Raji (cell line): ENCODE measurements around the gene UBE2C.

Source experiments
- POLR2A ChIP-seq: IDR thresholded peaks from 2 replicates; pipeline ENCODE4 v1.6.1; 2011; ENCODE audit warnings: low read depth, low read length, control low read depth; ENCODE audit not compliant: insufficient read depth

UBE2C gene

DNA sequence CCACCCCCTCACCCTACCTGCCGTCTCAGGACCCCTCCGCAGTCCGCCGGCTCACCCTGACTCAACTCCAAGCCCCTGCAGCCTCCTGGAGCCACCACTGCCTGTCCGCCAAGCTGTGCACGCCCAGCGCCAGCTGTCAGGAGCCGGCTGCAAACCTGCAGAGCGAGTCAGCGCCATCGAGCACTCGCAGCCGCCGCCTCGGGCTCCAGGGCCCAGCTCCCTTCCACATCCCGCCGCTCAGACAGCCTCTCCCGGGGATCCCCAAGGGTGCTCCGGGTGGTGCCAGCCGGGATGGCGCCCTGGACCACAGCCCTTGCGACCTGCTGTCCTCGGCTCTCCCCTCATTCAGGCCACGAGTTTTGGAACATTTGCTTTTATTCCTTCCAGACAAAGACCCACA lies 10.4 kb downstream of the UBE2C start:
- no peak for TF ChIP-seq POLR2A

DNA sequence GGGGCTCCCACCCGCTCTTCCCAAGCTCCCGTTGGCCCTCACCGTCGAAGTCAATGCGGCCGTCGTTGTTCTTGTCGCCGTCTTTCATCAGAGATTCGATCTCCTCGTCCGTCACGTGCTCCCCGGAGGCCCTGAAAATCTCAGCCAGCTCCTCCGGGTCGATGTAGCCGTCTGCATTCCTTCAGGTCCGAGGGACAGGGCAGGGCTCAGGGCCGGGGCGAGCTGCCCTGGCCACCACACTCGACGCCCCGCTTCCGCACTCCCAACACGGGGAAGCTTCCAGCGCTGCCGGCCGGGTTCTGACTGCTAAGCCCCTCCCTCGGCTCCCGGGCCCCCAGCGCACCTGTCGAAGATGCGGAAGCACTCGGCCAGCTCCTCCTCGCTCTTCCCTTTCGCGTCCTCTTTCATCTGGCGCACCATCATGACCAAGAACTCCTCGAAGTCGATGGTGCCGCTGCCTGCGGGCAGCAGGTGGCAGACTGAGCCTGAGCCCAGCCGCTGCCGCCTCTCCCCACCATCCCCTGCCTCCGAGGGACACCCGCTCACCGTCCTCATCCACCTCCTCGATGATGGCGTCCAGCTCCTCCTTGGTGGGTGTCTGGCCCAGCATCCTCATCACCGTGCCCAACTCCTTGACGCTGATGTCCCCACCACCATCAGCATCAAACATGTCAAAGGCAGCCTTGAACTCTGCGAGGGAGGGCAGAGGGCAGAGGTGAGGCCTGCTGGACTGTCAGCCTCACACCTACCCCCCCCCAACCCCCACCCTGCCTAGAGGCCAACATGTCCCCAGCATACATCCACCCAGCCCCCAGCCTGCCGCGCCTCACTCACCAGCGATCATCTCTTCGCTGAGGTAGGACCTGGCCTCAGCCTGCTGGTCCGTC lies 11.7 kb downstream of the UBE2C start:
- TF ChIP-seq POLR2A: no peak

DNA sequence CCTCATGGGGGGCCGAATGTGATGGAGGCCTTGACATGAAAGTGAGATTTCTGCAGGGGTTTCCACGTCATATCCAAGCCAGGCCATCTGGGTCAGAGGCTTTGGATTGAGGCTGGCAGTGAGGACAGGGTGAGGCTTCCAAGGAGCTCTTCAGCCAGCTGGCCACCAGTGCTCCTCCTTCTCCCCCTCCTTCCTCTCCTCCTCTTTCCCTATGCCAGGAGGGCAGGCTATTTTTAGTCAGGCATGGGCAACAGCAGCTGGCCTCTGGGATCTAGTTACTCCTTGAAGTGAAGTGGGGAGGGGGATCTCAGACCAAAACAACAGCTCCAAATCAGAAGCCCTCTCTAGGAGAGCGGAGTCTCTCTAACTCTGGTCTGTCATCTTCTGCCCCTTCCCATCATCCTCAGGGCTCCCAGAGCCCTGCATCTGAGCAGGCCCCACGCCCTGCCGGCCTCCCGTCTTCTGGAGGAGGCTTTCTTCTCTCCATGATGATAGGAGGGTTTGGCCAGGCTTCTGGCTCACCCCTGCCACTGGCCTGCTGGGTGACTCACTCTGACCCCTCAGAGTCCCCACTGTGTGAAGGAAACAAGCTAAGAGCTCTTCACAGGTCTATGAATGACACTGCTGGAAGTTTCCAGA lies 14.1 kb downstream of the UBE2C start:
- TF ChIP-seq POLR2A: no peak

DNA sequence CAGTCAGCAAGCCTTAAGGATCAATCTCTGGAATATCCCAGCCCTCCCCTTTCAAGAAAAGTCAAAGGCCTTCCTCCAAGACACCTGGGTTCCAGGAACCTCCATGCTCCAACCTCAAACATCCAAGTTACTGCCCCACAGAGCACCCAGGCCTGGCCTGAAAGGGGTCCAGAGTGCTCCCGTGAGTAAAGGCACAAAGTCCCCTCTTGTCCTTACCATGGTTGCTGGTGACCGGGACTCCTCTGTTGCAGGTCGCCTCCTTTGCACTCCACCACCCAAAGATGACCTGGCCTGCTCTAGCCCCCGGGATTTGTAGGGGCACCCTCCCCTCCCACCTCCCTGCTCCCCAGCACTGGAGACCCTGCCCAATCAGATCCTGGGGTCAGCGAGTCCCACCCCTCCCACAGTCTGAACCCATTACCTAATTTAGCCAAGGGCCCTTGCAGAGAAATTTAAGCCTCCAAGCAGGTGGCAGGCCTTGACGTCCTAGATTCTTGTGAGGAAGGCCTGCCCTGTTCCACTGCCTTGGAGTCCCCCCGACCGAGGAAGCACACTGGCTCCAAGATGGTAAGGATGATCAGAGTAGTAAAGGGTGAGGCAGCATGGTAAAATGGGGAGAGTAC lies 14.7 kb downstream of the UBE2C start, which contains the start of gene TNNC2:
TSS of gene TNNC2 (minus strand) at position 283 of the 623 bp plus-strand sequence. CDS start at position 219, 64 bp downstream.
- no peak for TF ChIP-seq POLR2A

DNA sequence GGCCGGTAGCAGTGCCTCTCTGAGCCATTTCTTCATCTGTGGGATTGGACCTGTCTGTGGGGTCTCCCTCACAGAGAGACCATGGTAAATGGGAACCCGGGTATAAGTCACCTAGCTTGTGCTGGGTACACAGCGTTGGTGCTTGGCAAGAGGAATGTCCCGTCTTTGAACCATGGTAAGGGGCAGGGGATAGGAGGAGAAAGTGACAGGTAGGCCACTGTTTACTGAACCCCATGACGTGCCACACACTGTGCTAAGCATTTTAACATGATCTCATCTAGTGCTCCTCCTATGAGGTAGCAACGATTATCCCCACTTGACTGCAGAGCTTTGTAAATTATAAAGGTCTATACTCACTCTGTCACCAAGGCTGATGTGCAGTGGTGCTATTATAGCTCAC lies 15.3 kb downstream of the UBE2C start:
- no peak for TF ChIP-seq POLR2A

DNA sequence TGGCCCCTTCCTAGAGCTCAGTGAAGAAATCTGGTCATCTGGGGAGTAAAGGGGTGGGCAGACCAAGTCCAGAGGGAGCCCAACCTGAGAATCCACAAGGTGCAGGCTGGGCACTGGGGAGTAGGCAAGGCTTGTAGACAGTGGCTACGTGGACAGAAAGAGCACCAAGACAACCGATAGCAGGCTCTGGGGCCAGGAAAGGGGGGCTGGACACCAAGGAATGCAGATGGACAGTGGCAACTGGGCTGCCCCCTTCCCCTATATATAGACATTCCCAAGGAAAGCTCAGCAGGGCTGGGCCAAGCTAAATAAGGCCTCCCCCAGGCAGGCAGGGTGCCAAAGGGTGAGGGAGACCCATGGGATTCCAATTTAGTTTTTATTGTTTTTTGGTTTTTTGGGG lies 16.1 kb downstream of the UBE2C start:
- no peak for TF ChIP-seq POLR2A

DNA sequence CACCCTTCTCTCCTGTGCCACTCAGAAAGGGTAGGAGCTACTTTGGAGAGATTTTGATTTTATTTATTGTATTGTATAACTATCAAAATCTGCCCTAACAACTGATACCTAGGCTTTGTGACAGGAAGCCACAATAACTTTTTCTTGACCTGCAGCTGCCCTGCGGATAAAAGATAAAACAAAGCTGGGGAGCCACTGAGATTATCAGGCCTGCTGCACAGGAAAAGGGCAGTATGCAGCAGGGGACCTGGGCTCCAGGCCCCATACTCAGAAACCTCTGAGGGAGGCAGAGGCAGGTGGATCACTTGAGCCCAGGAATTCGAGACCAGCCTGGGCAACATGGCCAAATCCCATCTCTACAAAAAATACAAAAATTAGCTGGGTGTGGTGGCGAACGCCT lies 20.2 kb downstream of the UBE2C start:
- TF ChIP-seq POLR2A: no peak

DNA sequence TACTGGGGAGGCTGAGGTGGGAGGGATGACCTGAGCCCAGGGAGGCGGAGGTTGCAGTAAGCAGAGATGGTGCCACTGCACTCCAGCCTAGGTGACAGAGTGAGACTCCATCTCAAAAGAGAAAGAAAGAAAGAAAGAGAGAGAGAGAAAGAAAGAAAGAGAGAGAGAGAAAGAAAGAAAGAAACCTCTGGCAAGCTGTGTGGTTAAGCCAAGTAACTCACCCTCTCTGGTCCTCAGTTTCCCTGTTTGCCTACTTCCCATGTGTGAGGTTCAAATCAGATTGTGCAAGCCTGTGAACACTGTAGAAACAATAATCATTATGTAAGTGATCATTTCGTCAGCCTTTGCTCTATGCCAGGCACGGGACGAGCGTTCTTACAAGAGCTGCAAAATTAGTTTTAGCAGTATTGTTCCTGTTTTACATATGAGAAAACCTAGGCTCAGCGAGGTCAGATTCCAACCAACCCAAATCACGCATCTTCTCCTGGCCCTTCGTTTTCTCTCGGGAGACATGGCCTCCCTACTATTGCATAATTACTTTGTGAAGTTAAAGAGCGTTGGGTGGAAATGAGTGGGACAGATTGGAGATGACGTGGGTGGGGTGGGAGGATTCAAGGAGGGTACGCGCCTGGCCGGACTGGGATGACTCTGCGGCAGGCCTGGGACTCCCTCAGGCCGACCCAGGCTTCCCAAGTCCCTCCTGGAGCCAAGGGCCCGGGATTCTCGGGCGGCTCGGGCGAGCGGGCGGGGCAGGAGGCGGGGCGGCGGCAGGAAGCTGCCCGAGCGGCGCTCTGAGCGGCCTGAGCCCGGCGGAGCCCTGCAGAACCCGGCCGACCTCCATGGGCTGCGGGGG lies 20.8 kb downstream of the UBE2C start, which contains the start of gene SNX21:
TSS of gene SNX21 (plus strand) at position 770 of the 853 bp plus-strand sequence. CDS start 121 bp downstream, outside the sequence.
- no peak for TF ChIP-seq POLR2A

DNA sequence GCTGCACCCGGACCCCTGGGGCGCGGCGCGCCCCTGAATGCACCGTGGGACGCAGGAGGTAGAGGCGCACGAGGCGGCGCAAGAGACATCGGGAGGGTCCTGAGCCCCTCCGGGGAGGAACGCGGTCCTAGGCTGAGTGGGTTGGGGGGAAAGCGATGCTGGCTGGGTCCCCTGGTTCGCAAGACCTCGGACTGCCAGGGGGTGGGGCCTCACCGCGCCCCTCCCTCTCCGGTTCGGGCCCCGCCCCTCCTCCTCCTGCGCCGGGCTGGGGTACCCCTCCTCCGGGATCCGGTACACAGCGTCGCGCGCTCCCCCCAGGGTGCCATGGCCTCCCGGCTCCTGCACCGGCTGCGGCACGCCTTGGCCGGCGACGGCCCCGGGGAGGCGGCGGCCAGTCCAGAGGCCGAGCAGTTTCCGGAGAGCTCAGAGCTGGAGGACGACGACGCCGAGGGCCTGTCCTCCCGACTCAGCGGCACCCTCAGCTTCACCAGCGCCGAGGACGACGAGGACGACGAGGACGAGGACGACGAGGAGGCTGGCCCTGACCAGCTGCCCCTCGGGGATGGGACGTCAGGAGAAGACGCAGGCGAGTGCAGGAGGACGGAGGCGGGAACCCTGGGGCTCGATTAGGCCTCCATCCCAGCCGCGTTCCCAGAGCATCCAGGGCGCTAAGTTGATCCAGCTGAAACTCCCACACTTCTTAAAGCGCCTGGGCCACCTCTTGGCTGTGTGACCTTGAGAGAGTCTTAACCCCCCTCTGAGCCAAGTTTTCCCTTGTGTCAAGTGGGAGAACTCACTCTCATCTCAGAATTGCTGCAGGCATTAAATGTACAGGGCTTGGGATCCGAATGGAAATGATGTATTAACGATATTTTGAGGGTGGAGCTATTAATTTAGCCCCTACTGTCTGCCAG lies 21.7 kb downstream of the UBE2C start:
- no peak for TF ChIP-seq POLR2A

DNA sequence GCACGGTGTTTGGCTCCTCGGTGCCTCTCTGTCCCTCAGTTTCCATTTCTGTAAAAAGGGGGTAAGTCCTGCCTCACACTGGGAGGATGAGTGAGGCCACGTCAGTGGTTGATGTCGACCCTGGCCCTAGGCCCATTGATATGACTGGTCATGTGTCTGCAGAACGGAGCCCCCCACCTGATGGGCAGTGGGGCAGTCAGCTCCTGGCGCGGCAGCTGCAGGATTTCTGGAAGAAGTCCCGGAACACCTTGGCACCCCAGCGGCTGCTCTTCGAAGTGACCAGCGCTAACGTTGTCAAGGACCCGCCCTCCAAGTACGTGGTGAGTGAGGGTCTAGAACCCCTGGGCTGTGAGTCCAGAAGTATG lies 22.3 kb downstream of the UBE2C start:
- TF ChIP-seq POLR2A: no peak

DNA sequence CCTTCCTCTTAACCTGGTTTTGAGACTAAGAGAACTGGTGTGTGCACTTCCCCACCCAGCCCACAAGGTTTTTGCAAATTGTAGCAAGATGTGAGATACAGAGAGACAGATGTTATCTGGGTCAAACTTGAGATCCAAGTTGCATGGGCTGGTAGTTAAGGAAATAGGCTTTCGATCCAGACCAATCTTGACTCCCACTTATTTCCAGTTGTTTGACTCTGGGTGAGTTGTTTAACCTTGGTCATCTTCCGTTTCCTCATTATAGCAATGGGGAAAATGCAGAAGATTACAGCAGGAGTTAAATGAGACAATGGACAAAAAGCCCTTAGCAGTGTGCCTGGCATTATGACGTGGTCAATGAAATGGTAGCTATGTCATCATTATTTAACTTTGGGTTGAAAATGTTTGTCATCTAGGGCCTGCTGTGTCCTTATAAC lies 22.9 kb downstream of the UBE2C start:
- TF ChIP-seq POLR2A: no peak

DNA sequence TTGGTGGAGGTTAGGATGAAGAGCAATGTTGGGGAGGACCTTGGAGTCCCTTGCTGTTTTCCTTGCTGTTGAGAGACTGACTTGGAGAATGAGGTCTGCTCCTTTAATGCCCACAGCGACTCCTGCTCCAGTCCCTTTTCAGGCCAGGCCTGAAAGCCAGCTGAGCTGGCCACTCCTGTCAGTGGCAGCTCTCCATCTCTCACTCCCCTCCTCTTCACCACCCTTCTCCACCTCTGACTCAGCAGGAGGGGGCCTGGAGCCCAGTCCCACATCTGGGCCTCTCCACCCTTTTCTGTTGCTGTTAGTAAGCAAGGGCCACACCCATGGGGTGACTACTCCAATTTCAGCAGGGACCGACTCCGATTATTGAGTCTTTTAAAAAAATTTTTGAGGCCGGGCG lies 23.4 kb downstream of the UBE2C start:
- TF ChIP-seq POLR2A: no peak

DNA sequence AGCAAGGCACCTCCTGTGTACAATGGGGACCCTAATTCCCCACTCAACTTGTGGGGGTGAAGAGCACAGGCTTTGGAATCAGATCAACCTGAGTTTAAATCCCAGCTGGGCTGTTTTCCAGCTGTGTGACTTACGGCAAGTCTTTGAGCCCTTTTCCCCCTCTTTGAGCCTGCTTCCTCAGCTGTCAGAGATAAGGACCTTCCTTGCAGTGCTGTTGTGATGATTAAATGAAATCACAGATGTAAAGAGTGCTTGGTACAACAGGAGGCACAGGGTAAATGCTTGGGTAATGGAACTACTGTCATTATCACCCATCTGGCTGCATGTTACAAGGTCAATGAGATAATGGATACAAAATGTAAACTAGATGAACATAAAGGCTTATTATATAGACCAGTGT lies 24.4 kb downstream of the UBE2C start:
- no peak for TF ChIP-seq POLR2A

DNA sequence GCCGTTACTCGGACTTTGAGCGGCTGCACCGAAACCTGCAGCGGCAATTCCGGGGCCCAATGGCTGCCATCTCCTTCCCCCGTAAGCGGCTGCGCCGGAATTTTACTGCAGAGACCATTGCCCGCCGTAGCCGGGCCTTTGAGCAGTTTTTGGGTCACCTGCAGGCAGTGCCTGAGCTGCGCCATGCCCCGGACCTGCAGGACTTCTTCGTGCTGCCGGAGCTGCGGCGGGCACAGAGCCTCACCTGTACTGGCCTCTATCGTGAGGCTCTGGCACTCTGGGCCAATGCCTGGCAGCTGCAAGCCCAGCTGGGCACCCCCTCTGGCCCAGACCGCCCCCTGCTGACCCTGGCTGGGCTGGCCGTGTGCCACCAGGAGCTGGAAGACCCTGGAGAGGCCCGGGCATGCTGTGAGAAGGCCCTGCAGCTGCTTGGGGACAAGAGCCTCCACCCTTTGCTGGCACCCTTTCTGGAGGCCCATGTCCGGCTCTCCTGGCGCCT lies 28.3 kb downstream of the UBE2C start:
- no peak for TF ChIP-seq POLR2A
